Measurements from ENCODE around the gene FAM174B.

GRCh38 chr15:92653836-92654539 lies 1.6 kb downstream of the FAM174B start:
- TF ChIP-seq POLR2A (IDR thresholded peaks at IDR 0.05) = peak in 1 of 4 donors; percentile 40
- peak; percentile 42 to 89 (median 84) for TF ChIP-seq POLR2AphosphoS5 (IDR thresholded peaks at IDR 0.05)
- peak in 1 of 7 experiments; percentile 10 for TF ChIP-seq CTCF (IDR thresholded peaks at IDR 0.05)
- TF ChIP-seq EP300 (IDR thresholded peaks at IDR 0.05) = no peak

All from stomach (tissue), 4 donors.